GM21619 (cell line): ENCODE results near the gene CHTF18.
"Not testable (repeated sequence)": the region's sequence is repeated elsewhere in the genome, so short reads cannot be mapped to it uniquely, and the experiment has no call there.

Source experiments
- ATAC-seq: cut with Tn5 transposase; IDR thresholded peaks from one replicate; pipeline ENCODE4 v1.9.1; 2021; ENCODE audit not compliant: unreplicated experiment

Gene CHTF18

GRCh38 chr16:825341-826061, 37.1 kb downstream of the CHTF18 start:
- ATAC-seq = no peak

- no peak for ATAC-seq
Observed at GRCh38 chr16:827513-827912, 39.1 kb downstream of the CHTF18 start.

- ATAC-seq = no peak
Observed at GRCh38 chr16:828891-829290, 40.5 kb downstream of the CHTF18 start.

DNA sequence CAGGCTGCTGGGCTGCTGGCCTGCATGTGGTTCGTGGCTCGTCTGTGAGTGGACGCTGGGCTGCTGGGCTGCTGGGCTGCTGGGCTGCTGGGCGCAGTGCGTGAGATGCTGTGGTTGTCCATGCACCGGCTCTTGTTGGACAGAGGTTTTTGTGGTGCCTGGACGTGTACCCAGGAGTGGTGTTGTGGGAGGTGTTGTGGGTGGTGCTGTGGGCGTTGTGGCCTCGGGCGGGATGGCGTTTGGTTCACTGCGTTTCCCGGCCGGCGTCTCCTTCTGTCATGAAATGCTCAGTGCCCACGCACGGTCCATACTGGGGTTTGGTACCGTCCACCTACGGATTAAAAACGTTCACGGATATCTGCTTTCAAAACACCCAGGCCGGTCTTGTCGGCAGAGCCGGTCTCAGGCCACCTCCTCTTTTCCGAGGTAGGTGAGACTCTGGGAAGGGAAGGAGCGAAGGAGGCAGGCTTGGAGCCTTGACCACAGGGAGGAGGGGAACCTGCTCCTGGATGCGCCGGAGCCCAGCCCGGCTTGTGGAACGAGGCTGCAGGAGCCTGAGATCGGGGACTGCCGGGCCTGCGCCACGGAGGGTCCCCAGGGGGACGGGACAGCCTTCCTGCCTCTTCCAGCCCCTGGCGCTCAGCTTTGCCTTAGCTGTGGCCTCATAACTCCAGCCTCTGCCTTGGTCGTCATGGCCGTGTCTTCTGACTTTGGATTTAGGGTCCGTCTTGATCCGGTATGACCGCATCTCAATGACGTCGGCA, 41.9 kb downstream of the CHTF18 start:
- no peak for ATAC-seq

- ATAC-seq = no peak
Observed at GRCh38 chr16:830871-831570, 42.6 kb downstream of the CHTF18 start.

- ATAC-seq = no peak
Observed at GRCh38 chr16:831571-832413, 43.4 kb downstream of the CHTF18 start.

DNA sequence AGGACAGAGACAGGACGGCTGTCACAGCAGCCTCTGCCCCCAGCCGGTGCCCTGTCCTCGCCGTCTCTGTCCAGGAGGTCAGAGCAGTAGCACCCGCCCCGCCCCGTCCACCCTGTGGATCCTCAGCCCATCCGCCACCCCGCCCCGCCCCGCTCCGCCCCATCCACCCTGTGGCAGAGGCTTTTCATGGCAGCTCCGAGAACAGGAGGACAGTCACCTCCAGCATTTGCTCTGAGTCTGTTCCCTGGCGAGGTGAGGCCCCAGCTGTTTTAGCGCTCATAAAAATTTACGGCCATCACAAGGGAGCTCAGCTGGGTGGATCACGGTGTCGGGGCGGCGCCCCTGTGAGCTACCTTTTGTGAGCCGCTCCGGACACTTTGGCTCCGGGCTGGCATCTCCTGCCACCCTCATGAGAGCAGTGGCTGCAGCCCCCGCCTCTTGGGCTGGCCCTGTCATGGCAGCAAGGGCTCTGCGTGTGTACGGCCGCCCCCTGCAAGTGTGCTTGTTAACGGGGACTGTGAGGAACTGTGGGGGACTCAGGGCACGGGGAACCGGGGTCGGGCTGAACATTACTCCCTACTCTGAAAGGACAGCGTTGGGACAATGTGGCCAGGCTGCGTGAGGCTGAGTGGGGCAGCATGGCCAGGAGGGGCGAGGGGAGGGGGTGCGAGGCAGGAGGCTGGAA, 44.4 kb downstream of the CHTF18 start:
- no peak for ATAC-seq

GRCh38 chr16:833411-833810, 45.0 kb downstream of the CHTF18 start:
- ATAC-seq = no peak

GRCh38 chr16:835373-835772, 47.0 kb downstream of the CHTF18 start:
- no peak for ATAC-seq

GRCh38 chr16:836221-836620, 47.8 kb downstream of the CHTF18 start:
- ATAC-seq = no peak

- ATAC-seq = not testable (repeated sequence)
Observed at GRCh38 chr16:836822-837221, 48.4 kb downstream of the CHTF18 start.

GRCh38 chr16:838741-839140, 50.3 kb downstream of the CHTF18 start:
- ATAC-seq = no peak

DNA sequence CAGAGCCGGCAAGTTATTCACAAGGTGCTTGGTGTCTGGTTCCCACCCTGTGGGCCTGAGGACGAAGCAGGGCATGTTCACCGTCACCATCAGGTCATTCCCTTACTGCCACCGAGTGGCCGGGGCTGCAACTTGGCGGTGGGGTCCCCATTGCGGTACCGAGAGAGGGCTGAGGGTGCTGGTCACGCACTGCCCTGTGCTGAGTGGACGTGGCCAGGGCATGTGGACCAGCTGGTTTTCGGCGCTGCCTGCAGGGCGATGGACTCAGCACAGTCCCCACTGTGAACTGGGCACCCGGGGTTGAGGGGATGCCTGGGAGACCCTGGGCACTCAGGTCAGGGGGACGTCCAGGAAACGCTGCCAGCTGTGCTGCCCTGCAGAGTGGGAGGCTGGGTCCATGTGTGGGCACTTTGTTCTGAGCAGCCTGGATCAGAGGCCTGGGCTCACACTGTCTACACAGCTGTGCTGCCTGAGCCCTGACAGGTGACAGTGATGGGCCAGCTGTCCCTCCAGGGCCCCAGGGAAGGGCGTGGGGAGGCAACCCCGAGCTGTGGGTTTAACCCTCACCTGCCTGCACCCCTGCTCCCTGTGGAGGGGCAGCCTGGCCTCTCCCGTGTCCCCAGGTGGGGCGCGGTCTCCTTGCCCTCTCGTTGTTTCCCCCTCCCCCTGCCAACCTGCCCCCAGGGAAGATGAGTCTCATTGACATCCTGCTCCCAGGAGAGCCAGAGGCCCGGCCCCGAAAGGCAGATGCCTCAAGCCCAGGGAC, 51.4 kb downstream of the CHTF18 start:
- no peak for ATAC-seq

DNA sequence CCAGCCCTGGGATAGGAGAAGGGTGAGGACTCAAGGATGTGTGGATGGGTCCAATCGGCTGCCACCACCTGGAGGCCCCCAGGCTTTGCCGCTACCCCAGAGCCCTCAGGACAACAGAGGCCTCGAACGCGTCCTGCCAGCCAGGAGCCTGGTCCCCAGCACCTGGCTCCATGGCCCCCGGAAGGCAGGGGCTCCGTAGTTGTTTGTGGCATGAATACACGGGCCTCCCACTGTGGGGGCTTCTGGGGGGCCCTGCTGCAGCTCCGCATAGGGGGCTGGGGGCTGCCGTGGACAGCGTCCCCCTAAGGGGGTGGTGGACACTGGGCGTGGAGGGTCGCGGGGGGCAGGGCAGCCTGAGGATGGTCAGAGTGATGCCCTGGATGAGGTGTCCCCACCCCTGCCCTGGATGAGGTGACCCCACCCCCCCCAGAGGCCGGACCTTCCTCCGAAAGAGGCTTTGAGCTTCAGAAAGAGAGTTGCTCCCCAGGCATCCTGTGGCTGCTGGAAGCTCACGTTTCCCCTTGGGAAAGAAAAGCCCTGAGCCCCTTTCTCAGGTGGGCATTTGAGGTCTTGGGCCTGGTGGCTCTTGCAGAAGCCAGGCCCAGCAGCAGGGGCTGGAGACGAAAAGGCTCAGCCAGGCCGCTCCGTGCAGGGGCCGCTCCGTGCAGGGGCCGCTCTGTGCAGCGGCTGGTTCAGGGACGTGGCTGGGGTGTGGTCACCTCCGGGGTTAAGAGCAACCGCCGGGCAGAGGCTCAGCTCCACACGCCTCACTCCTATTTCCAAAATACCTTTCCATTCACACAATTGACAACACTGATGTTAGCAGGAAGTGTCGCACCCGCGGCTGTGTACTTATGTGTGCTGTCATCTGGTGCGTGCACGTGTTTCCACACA, 52.4 kb downstream of the CHTF18 start:
- no peak for ATAC-seq

- no peak for ATAC-seq
Observed at GRCh38 chr16:841455-842060, 53.1 kb downstream of the CHTF18 start.

- ATAC-seq = no peak
Observed at GRCh38 chr16:842061-842476, 53.6 kb downstream of the CHTF18 start.

- ATAC-seq = no peak
Observed at GRCh38 chr16:842711-843560, 54.5 kb downstream of the CHTF18 start.
